ENCODE results near the gene NKAIN2. TPM values are rescaled to one million over a fixed set of nuclear protein-coding genes. Genes with fewer than 3 reads are reported as not detected.

NKAIN2 gene
- total RNA-seq (2014; rRNA removed; shearing (Covaris generic)): not detected in 2 replicates

DNA sequence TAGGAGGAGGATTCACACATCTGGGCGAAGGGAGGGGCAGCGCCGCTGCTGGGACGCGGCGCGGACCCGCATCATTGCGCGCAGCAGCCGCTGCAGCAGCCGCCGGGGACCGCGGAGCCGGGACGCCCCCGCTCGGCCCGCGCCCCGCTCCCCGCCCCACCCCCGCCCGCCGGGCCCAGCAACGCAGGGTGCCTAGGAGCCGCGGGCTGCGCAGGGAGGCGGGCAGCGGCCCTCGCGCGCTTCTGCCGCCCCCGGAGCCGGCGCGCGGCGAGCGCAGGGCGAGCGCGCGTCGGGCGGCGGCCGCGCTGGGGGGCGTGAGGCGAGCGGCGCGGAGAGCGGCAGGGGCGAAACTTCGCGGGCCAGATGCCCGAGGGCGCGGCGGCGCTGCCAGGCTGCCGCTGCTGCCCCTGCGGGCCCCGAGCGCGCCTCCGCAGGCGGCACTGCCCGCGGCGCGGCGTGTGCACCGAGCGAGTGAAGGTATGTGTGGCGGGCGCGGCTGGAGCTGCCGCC lies at the start of gene NKAIN2:
TSS of gene NKAIN2 (plus strand) at position 362 of the 510 bp plus-strand sequence.

Other genes starting within 250 kb of the NKAIN2 start
- 0.24 TPM in 1 of 2 replicates, not detected in the other for gene TRDN, start 166.9 kb upstream of the NKAIN2 start, total RNA-seq (2014; rRNA removed; shearing (Covaris generic))